Stimulated activated effector memory CD8-positive, alpha-beta T cell treated with anti-CD3 and anti-CD28 coated beads, Interleukin-12 subunit alpha, Interleukin-12 subunit beta, amount 100 ng/mL, for 72 hours (primary cell): ENCODE measurements around the gene PVALEF.

ENCODE experiments used
- ATAC-seq: fragments of 150-1000 bp; cut with Tn5 transposase; 2 replicates; pipeline ENCODE4 v1.10.0; 2021
- DNase-seq, 2 donors: peaks; one replicate each; pipeline ENCODE4 v3.0.0; 2021 to 2022; ENCODE audit warnings: low spot score in 2 of 2
- H3K27ac Mint-ChIP-seq: one replicate; pipeline ENCODE4 v1.8.0; 2022; ENCODE audit warnings: mild to moderate bottlenecking, mixed read lengths
- H3K36me3 Mint-ChIP-seq: one replicate; pipeline ENCODE4 v1.8.0; 2022; ENCODE audit warnings: mild to moderate bottlenecking, mixed read lengths
- H3K4me1 Mint-ChIP-seq: one replicate; pipeline ENCODE4 v1.8.0; 2022; ENCODE audit warnings: mixed read lengths
- H3K4me3 Mint-ChIP-seq: one replicate; pipeline ENCODE4 v1.8.0; 2022; ENCODE audit warnings: mild to moderate bottlenecking, mixed read lengths
- H3K9me3 Mint-ChIP-seq: one replicate; pipeline ENCODE4 v1.8.0; 2022; ENCODE audit warnings: mixed read lengths

The PVALEF gene

DNA sequence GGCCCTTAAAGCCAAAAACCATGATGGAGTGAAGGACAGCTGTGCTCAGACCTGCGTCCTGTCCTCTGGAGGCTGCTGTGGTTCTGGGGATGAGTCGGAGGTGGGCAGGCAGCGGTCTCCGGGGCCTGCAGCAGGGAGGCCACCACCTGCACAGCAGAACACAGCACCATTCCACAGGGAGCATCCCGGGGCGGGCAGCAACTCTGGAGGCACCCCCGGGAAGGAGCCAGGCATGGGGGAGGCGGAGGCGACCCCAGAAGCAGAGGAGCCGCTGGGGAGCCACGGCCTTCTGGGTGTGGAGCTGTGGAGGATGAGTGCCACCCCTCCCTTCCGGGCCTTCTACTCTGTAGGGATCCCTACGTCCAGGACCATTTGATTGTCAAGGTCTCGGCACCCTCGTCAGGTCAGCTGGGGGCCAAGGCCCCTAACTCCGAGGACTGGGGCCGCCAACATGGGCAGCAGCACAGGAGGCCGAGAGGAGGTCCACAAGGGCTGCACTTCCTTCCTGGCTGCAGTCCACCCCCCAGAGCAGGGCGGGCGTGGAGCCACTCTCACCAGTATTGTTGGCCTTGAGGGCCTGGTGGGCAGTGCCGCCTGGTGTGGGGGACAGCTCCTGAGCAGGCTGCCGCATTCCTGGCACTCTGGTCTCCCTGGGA lies 33.6 kb downstream of the PVALEF start:
- no peaks in the 10 kb centered on the region for H3K9me3 Mint-ChIP-seq
- no peaks in the 10 kb centered on the region for H3K4me1 Mint-ChIP-seq
- ATAC-seq (no peak), DNase-seq (no peak)
- H3K27ac Mint-ChIP-seq: no peak overlapping the region
- H3K36me3 Mint-ChIP-seq: peaks cover 13% of the 10 kb centered on the region
- H3K4me3 Mint-ChIP-seq: no peak overlapping the region

- Mint-ChIP-seq H3K36me3 (peaks cover 13% of the 10 kb centered on the region), H3K9me3 (no peaks in the 10 kb centered on the region), H3K4me1 (no peaks in the 10 kb centered on the region), H3K27ac (no peak overlapping the region), H3K4me3 (no peak overlapping the region)
- ATAC-seq (no peak), DNase-seq (no peak)
Observed at GRCh38 chr17:81199482-81199830, 34.1 kb downstream of the PVALEF start.

DNA sequence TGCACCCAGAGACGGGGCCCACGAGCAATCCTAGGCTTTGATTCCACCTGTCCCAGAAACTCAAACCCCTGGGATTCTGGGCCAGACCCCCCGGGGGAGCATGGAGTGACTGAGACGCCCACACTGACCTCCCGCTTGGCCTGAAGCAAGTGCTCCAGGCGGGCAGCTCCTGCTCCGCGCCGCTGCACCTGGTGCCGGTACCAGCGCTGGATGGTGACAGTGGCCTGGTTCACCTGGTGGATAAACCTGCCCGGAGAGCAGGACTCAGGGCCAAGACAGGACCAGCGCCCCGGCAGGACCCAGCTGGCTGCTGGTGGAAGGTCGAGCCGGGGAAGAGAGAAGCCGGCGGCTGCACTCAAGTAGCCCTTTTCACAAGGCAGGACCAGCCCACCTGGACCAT lies 34.9 kb downstream of the PVALEF start:
- Mint-ChIP-seq H3K4me1 (no peaks in the 10 kb centered on the region), H3K36me3 (peaks cover 13% of the 10 kb centered on the region), H3K27ac (no peak overlapping the region), H3K4me3 (no peak overlapping the region), H3K9me3 (no peaks in the 10 kb centered on the region)
- DNase-seq (no peak), ATAC-seq (no peak)

DNA sequence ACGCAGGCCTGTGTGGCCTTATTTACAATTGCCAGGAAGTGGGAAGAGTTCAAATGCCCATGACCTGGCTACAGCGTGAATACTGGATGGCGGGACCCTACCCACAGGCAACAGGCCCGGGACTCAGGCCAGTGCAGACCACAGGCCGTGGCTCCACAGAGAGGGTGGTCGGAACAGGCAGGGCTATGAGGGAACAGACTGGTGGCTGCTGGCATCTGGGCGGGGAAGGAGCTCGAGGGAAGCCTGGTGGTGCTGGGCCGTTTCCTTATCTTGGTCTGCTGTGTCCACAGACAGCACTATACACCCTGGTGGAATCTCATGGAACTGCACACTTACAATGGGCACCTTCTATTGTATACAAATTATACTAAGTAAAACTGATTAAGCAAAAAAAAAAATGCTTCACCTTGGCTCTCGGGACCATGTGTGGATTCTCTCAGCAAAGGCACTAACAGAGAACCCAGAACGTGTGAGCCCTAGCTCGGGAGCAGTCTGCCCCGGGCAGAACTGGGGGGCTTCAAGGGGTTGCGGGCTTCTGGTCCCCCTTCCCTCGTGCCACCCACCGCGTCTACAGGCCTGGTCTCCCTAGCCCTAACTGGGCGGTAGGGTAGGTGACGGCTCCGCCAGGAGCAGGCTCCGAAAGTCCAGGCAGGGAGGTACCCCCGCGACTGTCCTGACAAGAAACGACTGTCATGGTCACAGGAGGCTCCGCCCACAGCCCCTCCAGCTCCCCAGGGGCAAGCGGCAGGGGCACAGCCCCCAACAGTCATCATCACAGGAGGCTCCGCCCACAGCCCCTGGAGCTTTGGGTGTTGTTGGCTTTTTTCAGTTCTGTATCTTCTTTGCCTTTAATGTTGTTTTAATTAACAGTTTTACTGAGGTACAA lies 35.6 kb downstream of the PVALEF start:
- no peaks in the 10 kb centered on the region for H3K9me3 Mint-ChIP-seq
- H3K27ac Mint-ChIP-seq: peak overlapping the region; percentile 43
- no peak overlapping the region for H3K4me3 Mint-ChIP-seq
- peaks cover 13% of the 10 kb centered on the region for H3K36me3 Mint-ChIP-seq
- DNase-seq (no peak), ATAC-seq (peak; percentile 51)
- H3K4me1 Mint-ChIP-seq: no peaks in the 10 kb centered on the region

GRCh38 chr17:81202318-81202717 lies 37.0 kb downstream of the PVALEF start:
- H3K4me3 Mint-ChIP-seq: no peak overlapping the region
- ATAC-seq (no peak), DNase-seq (no peak)
- H3K36me3 Mint-ChIP-seq: peaks cover 13% of the 10 kb centered on the region
- H3K4me1 Mint-ChIP-seq: no peaks in the 10 kb centered on the region
- H3K9me3 Mint-ChIP-seq: no peaks in the 10 kb centered on the region
- H3K27ac Mint-ChIP-seq: no peak overlapping the region

- DNase-seq (no peak), ATAC-seq (no peak)
- Mint-ChIP-seq H3K36me3 (peaks cover 21% of the 10 kb centered on the region), H3K27ac (no peak overlapping the region), H3K4me1 (peaks cover 6% of the 10 kb centered on the region), H3K4me3 (no peak overlapping the region), H3K9me3 (no peaks in the 10 kb centered on the region)
Observed at GRCh38 chr17:81203136-81203535, 37.8 kb downstream of the PVALEF start.

DNA sequence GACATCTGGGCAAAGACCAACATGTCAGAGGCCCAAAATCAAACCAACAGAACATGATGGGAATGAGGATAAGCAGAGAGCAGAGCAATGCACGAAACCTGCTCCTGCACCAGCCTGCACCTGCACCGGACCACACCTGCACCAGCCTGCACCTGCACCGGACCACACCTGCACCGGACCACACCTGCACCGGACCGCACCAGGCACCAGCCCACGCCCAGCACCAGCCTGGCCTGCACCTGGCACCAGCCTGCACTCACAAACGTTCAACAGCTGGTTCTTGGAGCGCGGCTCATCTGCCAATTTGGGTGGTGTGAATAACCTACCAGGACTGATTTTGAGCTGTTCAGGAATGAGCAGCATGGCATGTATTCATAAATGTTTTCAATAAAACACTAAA lies 39.3 kb downstream of the PVALEF start:
- H3K4me1 Mint-ChIP-seq: peaks cover 11% of the 10 kb centered on the region
- ATAC-seq: no peak

GRCh38 chr17:81206166-81206565 lies 40.9 kb downstream of the PVALEF start:
- Mint-ChIP-seq H3K9me3 (no peaks in the 10 kb centered on the region), H3K4me3 (no peak overlapping the region), H3K4me1 (peaks cover 11% of the 10 kb centered on the region), H3K27ac (no peak overlapping the region), H3K36me3 (peaks cover 25% of the 10 kb centered on the region)
- ATAC-seq (no peak), DNase-seq (no peak)

More for the DNA sequence above, 39.3 kb downstream of the PVALEF start:
- Mint-ChIP-seq H3K9me3 (no peaks in the 10 kb centered on the region), H3K27ac (no peak overlapping the region), H3K4me3 (no peak overlapping the region), H3K36me3 (peaks cover 25% of the 10 kb centered on the region)
- DNase-seq: no peak

GRCh38 chr17:81206657-81207056 lies 41.4 kb downstream of the PVALEF start:
- H3K4me1 Mint-ChIP-seq: peaks cover 11% of the 10 kb centered on the region
- H3K27ac Mint-ChIP-seq: no peak overlapping the region
- no peak for DNase-seq
- peaks cover 25% of the 10 kb centered on the region for H3K36me3 Mint-ChIP-seq
- ATAC-seq: no peak
- no peak overlapping the region for H3K4me3 Mint-ChIP-seq
- H3K9me3 Mint-ChIP-seq: no peaks in the 10 kb centered on the region

DNA sequence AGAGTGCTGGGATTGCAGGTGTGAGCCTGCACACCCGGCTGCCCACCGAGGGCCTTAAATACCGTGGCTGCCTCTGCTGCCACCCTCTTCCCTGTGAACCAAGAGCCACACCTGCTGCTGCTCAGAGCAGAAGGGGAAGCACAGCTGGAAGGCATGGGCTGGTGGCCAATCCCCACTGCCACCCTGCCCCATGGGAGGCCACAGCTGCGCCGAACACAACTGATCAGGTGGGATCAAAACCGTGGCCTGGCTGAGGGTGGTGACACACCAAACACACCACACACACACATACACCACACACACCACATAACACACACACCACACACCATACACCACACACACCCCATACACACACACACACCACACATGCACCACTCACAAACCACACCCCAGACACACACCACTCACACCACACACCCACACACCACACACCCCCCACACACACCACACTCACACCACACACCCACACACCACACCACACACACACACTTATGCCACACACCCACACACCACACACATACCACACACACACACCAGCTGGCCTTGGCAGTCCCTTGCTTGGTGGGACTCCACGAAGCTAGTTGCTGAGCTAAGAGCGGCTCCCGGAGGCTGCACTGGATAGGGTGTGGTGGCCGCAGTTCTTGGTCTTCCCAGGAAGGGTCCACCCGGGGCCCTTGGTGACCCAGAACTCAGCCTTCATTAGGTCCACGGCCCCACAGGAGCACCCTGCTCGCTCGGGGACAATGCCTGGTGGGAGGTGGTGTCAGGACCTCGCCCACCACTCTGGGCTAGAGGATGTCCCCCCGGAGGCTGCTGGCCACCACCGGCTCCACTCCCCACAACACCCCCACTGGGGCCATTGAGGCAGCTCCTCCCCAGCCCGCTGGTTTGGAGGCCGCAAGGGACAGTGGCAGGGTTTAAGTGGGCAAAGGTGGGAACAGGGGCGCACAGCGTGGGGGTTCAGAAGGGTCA lies 42.6 kb downstream of the PVALEF start:
- no peaks in the 10 kb centered on the region for H3K9me3 Mint-ChIP-seq
- ATAC-seq: peak; percentile 52

DNA sequence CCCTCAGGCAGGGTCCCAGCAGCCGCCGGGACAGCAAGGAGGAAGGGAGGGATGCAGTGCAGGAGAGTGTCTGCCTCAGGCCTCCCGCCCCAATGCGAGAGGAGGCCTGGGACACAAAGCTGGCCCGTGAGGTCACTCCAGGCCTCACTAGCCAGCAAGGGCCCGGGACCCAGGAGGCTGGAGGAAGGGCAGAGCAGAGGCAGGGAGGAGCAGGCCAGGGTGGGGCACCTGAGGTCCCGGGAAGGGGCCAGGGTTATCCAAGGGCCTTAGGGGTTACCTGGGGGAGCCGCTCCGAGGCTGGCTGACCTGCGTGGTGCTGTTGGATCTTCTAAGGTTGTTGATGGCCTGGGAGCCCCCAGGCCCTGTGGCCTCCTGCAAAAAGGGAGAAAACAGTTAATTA lies 43.3 kb downstream of the PVALEF start:
- Mint-ChIP-seq H3K9me3 (no peaks in the 10 kb centered on the region), H3K4me1 (peaks cover 11% of the 10 kb centered on the region), H3K27ac (no peak overlapping the region), H3K4me3 (no peak overlapping the region), H3K36me3 (peaks cover 12% of the 10 kb centered on the region)
- DNase-seq (no peak), ATAC-seq (no peak)

More for the DNA sequence above, 42.6 kb downstream of the PVALEF start:
- peak overlapping the region; percentile 90 for H3K27ac Mint-ChIP-seq
- peaks cover 11% of the 10 kb centered on the region for H3K4me1 Mint-ChIP-seq
- DNase-seq: no peak
- H3K4me3 Mint-ChIP-seq: no peak overlapping the region
- peaks cover 19% of the 10 kb centered on the region for H3K36me3 Mint-ChIP-seq

- Mint-ChIP-seq H3K4me3 (no peak overlapping the region), H3K27ac (no peak overlapping the region), H3K9me3 (no peaks in the 10 kb centered on the region), H3K4me1 (peaks cover 11% of the 10 kb centered on the region), H3K36me3 (peaks cover 11% of the 10 kb centered on the region)
- no peak for ATAC-seq
- DNase-seq: no peak
Observed at GRCh38 chr17:81209141-81209540, 43.8 kb downstream of the PVALEF start.

GRCh38 chr17:81210466-81210865 lies 45.2 kb downstream of the PVALEF start:
- Mint-ChIP-seq H3K9me3 (no peaks in the 10 kb centered on the region), H3K4me1 (peaks cover 11% of the 10 kb centered on the region), H3K36me3 (peaks cover 11% of the 10 kb centered on the region), H3K4me3 (no peak overlapping the region), H3K27ac (no peak overlapping the region)
- DNase-seq (no peak), ATAC-seq (no peak)

DNA sequence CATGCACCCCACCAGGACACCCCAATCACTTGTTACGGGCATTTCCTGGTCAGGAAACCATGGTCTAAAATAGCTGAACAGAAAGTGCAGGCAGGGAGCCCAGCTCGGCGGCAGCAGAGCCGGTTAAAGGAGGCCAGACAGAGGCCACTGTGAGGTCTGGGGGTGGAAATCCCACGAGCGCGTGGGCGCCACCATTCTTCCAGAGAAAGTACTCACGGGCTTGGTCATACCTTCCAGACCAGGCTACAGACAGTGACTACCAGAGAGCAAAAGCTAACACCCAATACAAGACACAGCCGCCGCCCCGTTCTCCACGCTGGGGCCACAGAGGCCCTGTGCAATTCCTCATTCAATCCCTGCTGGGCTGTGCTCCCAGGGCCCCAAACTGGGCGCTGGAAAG lies 45.6 kb downstream of the PVALEF start:
- H3K9me3 Mint-ChIP-seq: no peaks in the 10 kb centered on the region
- H3K4me3 Mint-ChIP-seq: no peak overlapping the region
- H3K36me3 Mint-ChIP-seq: peaks cover 11% of the 10 kb centered on the region
- no peak overlapping the region for H3K27ac Mint-ChIP-seq
- DNase-seq (no peak), ATAC-seq (no peak)
- peaks cover 11% of the 10 kb centered on the region for H3K4me1 Mint-ChIP-seq

DNA sequence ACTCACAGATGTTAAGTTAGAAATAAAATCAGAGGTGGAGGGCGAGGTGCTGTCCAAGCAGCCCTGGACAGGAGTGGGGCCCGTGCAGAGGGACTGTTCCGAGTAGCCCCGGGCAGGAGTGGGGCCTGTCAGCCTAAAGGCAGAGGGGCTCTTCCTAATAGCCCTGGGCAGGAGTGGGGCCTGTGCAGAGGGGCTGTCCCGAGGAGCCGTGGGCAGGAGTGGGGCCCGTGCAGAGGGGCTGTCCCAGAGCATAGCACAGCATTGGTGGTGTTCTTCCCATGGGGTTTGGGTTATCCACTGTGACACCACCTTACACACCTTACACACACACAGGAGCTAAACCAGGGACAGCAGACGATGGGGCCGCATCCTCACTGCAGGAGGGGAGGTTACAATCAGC lies 47.1 kb downstream of the PVALEF start:
- no peak overlapping the region for H3K27ac Mint-ChIP-seq
- DNase-seq (no peak), ATAC-seq (no peak)
- peaks cover 11% of the 10 kb centered on the region for H3K4me1 Mint-ChIP-seq
- H3K36me3 Mint-ChIP-seq: peaks cover 11% of the 10 kb centered on the region
- no peak overlapping the region for H3K4me3 Mint-ChIP-seq
- no peaks in the 10 kb centered on the region for H3K9me3 Mint-ChIP-seq
